Measurements from ENCODE around the gene NKD2. TPM values are rescaled to one million over a fixed set of nuclear protein-coding genes. Genes with fewer than 3 reads are reported as not detected.

NKD2 gene
- total and polyA plus RNA-seq, 9 of the 15 experiments (the other 6 are each of a cell fraction or from before 2014, with no cell fraction given): 0.09 to 0.64 (median 0.27) TPM; not detected in 5

- ChIA-PET POLR2A (interaction anchor here (0.6 to 0.8 kb wide), 3 partner anchors 9 to 142 kb away, joined by 3 read pairs; no protein-coding TSS in a partner anchor), CTCF (ENCODE audit: low intra/inter-chr PET ratio) (no interaction called here)
- Histone ChIP-seq H3K27ac (ENCODE audit: extremely low read depth, low read depth, low read length) (no peak overlapping the region), H3K4me2 (ENCODE audit: insufficient read depth, low read length) (no peak overlapping the region), H2AFZ (ENCODE audit: low read depth, low read length) (no peak overlapping the region), H3K9me1 (ENCODE audit: control insufficient read depth, insufficient read depth, low read length) (no peaks in the 10 kb centered on the region), H3K9ac (ENCODE audit: insufficient read depth in 1 of 2, low read depth in 2 of 2, low read length in 2 of 2) (no peak overlapping the region), H4K20me1 (replicated peaks; ENCODE audit: control insufficient read depth, insufficient read depth, low read length) (peaks cover 9% of the 10 kb centered on the region), H3K4me1 (replicated peaks in 1 of 2; ENCODE audit: control insufficient read depth in 2 of 2, insufficient read depth in 2 of 2, low read length in 2 of 2) (peaks cover 0 to 9% of the 10 kb centered on the region in 2 experiments; a peak in 1 of 5 replicates), H3K27me3 (ENCODE audit: control insufficient read depth in 2 of 2, insufficient read depth in 2 of 2, low read length in 2 of 2) (peaks cover 12 to 52% of the 10 kb centered on the region in 2 experiments; a peak in 4 of 5 replicates), H3K9me3 (replicated peaks; ENCODE audit: control insufficient read depth, insufficient read depth, low read depth, low read length) (no peaks in the 10 kb centered on the region), H3K79me2 (ENCODE audit: control insufficient read depth, insufficient read depth, low read length) (no peaks in the 10 kb centered on the region), H3K36me3 (ENCODE audit: control insufficient read depth, insufficient read depth, low read length) (no peaks in the 10 kb centered on the region), H3K4me3 (no peak overlapping the region)
- in situ Hi-C loops (cut with MboI) (loop anchor here (10.0 kb wide), 1 partner anchor 118 kb away; no protein-coding TSS in a partner anchor), intact Hi-C loops (cut with micrococcal nuclease) (no loop called here)
- no TSS peak for BruUV-seq (replicated peaks)
- no peak for TF ChIP-seq MECOM (CRISPR knock-in tag; IDR thresholded peaks at IDR 0.05)
- TF ChIP-seq CCAR2 (IDR thresholded peaks at IDR 0.05; ENCODE audit: low read depth, low read length): no peak
- TF ChIP-seq ZNF165 (CRISPR knock-in tag; IDR thresholded peaks at IDR 0.05; ENCODE audit: borderline replicate concordance): no peak
- no peak for TF ChIP-seq CREB3 (tag; conservative IDR thresholded peaks at IDR 0.05; ENCODE audit: low read depth)
- no peak for TF ChIP-seq CXXC5 (CRISPR knock-in tag; IDR thresholded peaks at IDR 0.05)
- no peak for TF ChIP-seq JUNB (CRISPR knock-in tag; conservative IDR thresholded peaks at IDR 0.05)
- TF ChIP-seq MAFK (IDR thresholded peaks at IDR 0.05; ENCODE audit: low read length): no peak
- TF ChIP-seq FOSL1 (tag; conservative IDR thresholded peaks at IDR 0.05): no peak
- no peak for TF ChIP-seq ZFP36 (IDR thresholded peaks at IDR 0.05; ENCODE audit: low read depth, low read length, partially characterized antibody)
- TF ChIP-seq HEY1 (CRISPR knock-in tag; IDR thresholded peaks at IDR 0.05; ENCODE audit: borderline replicate concordance): no peak
- no peak for TF ChIP-seq L3MBTL2 (IDR thresholded peaks at IDR 0.05)
- TF ChIP-seq PRMT5 (CRISPR knock-in tag; IDR thresholded peaks at IDR 0.05): no peak
- TF ChIP-seq HINFP (tag; conservative IDR thresholded peaks at IDR 0.05; ENCODE audit: low read depth): no peak
- no peak for TF ChIP-seq GABPB1 (CRISPR knock-in tag; IDR thresholded peaks at IDR 0.05)
- TF ChIP-seq ID3 (CRISPR knock-in tag; IDR thresholded peaks at IDR 0.05): no peak
- TF ChIP-seq ID3 (tag; IDR thresholded peaks at IDR 0.05): no peak
- no peak for TF ChIP-seq NEUROD1 (IDR thresholded peaks at IDR 0.05; ENCODE audit: borderline replicate concordance, low read depth, low read length, partially characterized antibody)
- WGBS (ENCODE audit: insufficient coverage, low coverage, missing lambda C conversion rate): 5% methylated on average over 28 of the region's 29 CpGs
- ATAC-seq (no peak), DNase-seq (ENCODE audit: extremely low read depth in 1 of 4, low spot score in 3 of 4) (no peak), FAIRE-seq (no peak)
Measured at GRCh38 chr5:1026700-1027621, 18.4 kb downstream of the NKD2 start.

Measured in K562 (cell line).